IMR-90 (cell line): ENCODE measurements around the gene TJP3. TPM values are rescaled to one million over a fixed set of nuclear protein-coding genes. Genes with fewer than 3 reads are reported as not detected.

ENCODE experiments used
- ATAC-seq: fragments of 200-7000 bp; cut with Tn5 transposase; 2 replicates; pipeline ENCODE4 v1.9.1; 2020; ENCODE audit warnings: low read depth, mild to moderate bottlenecking, moderate library complexity
- BruUV-seq: library from RNA; stranded (reverse); fragments of 400-500 nt; replicated peaks from 2 replicates; lab custom pipeline; 2021; lab: Mats Ljungman, UMichigan
- CTCF ChIA-PET: fragments of 300-600 bp; formaldehyde crosslinking; extraction: SDS; loops from one replicate; lab custom pipeline; 2021; ENCODE audit warnings: antibody characterized with exemption; lab: Yijun Ruan, JAX
- POLR2A ChIA-PET: fragments of 300-600 bp; sonication (Branson Sonifier 250); formaldehyde crosslinking; loops from one replicate; lab custom pipeline; 2022; ENCODE audit warnings: antibody characterized with exemption; ENCODE audit not compliant: unreplicated experiment; lab: Charles Lee
- DNase-seq: peaks from one replicate; pipeline ENCODE4 v3.0.0; 2013
- H2AFZ ChIP-seq: replicated peaks from 2 replicates; pipeline ENCODE3; 2013; ENCODE audit warnings: low read length, mild to moderate bottlenecking; ENCODE audit not compliant: poor library complexity
- H2AK5ac ChIP-seq: 2 replicates; pipeline ENCODE4 v1.6.1; 2013; ENCODE audit warnings: low read depth, low read length, inconsistent platforms
- H2AK9ac ChIP-seq: replicated peaks from 2 replicates; pipeline ENCODE3; 2013; ENCODE audit warnings: mild to moderate bottlenecking, low read depth, low read length, moderate library complexity; ENCODE audit not compliant: poor library complexity
- H2BK120ac ChIP-seq: 2 replicates; pipeline ENCODE4 v1.6.1; 2013; ENCODE audit warnings: low read depth, low read length, inconsistent platforms
- H2BK15ac ChIP-seq: 3 replicates; pipeline ENCODE4 v1.6.1; 2013; ENCODE audit warnings: low read depth, low read length, inconsistent platforms
- H2BK20ac ChIP-seq: 2 replicates; pipeline ENCODE4 v1.6.1; 2013; ENCODE audit warnings: low read depth, mild to moderate bottlenecking, inconsistent platforms, low read length, moderate library complexity
- H2BK5ac ChIP-seq: 2 replicates; pipeline ENCODE4 v1.6.1; 2013; ENCODE audit warnings: mild to moderate bottlenecking, low read depth, low read length, inconsistent platforms; ENCODE audit not compliant: poor library complexity, severe bottlenecking
- H3K14ac ChIP-seq: replicated peaks from 2 replicates; pipeline ENCODE4 v1.6.1; 2013; ENCODE audit warnings: low read depth, low read length, inconsistent platforms
- H3K18ac ChIP-seq: 2 replicates; pipeline ENCODE4 v1.6.1; 2013; ENCODE audit warnings: low read depth, low read length, control low read depth
- H3K23ac ChIP-seq: 2 replicates; pipeline ENCODE4 v1.6.1; 2013; ENCODE audit warnings: low read depth, low read length, inconsistent platforms
- H3K27ac ChIP-seq: 2 replicates; pipeline ENCODE4 v1.5.1; 2013; ENCODE audit warnings: mild to moderate bottlenecking, control low read depth, low read length; ENCODE audit not compliant: insufficient read depth
- H3K27me3 ChIP-seq: 2 replicates; pipeline ENCODE4 v1.6.1; 2013; ENCODE audit warnings: low read length; ENCODE audit not compliant: control insufficient read depth, insufficient read depth
- H3K36me3 ChIP-seq: 2 replicates; pipeline ENCODE4 v1.6.1; 2013; ENCODE audit warnings: low read length, mixed read lengths; ENCODE audit not compliant: control insufficient read depth, insufficient read depth
- H3K4ac ChIP-seq: 2 replicates; pipeline ENCODE4 v1.6.1; 2013; ENCODE audit warnings: low read depth, low read length, inconsistent platforms
- H3K4me1 ChIP-seq: 2 replicates; pipeline ENCODE4 v1.6.1; 2013; ENCODE audit warnings: low read length, mixed read lengths; ENCODE audit not compliant: control insufficient read depth, insufficient read depth
- H3K4me2 ChIP-seq: 2 replicates; pipeline ENCODE4 v1.6.1; 2013; ENCODE audit warnings: low read depth, mild to moderate bottlenecking, control low read depth, low read length, moderate library complexity
- H3K4me3 ChIP-seq: 2 replicates; pipeline ENCODE4 v1.5.1; 2013; ENCODE audit warnings: low read depth, mild to moderate bottlenecking, control low read depth, low read length, moderate library complexity; ENCODE audit not compliant: insufficient read depth
- H3K56ac ChIP-seq: 2 replicates; pipeline ENCODE4 v1.6.1; 2013; ENCODE audit warnings: low read length, inconsistent platforms; ENCODE audit not compliant: insufficient read depth; ENCODE audit errors: extremely low read depth
- H3K79me1 ChIP-seq, 2 experiments: 2 replicates each; pipeline ENCODE4 v1.6.1; 2013; ENCODE audit warnings: low read length in 2 of 2, inconsistent platforms in 1 of 2, low read depth in 1 of 2
- H3K9ac ChIP-seq: 2 replicates; pipeline ENCODE4 v1.6.1; 2013; ENCODE audit warnings: low read depth, low read length, control low read depth
- H3K9me1 ChIP-seq: 2 replicates; pipeline ENCODE4 v1.6.1; 2013; ENCODE audit warnings: low read length, inconsistent platforms; ENCODE audit not compliant: insufficient read depth
- H3K9me3 ChIP-seq: 2 replicates; pipeline ENCODE4 v1.6.1; 2013; ENCODE audit warnings: low read length; ENCODE audit not compliant: control insufficient read depth, insufficient read depth
- H4K20me1 ChIP-seq: 2 replicates; pipeline ENCODE4 v1.6.1; 2013; ENCODE audit warnings: low read length, inconsistent platforms; ENCODE audit not compliant: insufficient read depth
- H4K5ac ChIP-seq: 2 replicates; pipeline ENCODE4 v1.6.1; 2013; ENCODE audit warnings: mild to moderate bottlenecking, low read depth, low read length, control low read depth
- H4K8ac ChIP-seq, 2 experiments: 2 replicates each; pipeline ENCODE4 v1.6.1; 2013; ENCODE audit warnings: low read depth in 2 of 2, low read length in 2 of 2, control low read depth in 1 of 2, inconsistent platforms in 1 of 2
- H4K91ac ChIP-seq: 2 replicates; pipeline ENCODE4 v1.6.1; 2013; ENCODE audit warnings: low read depth, low read length, inconsistent platforms; ENCODE audit not compliant: insufficient read depth
- CEBPB ChIP-seq: IDR thresholded peaks from 2 replicates; pipeline ENCODE4 v1.6.1; 2012; ENCODE audit warnings: low read depth, low read length, improper control_type of control experiment
- CHD1 ChIP-seq: IDR thresholded peaks from 2 replicates; pipeline ENCODE4 v1.6.1; 2012; ENCODE audit warnings: low read depth, low read length, improper control_type of control experiment
- MAFK ChIP-seq: IDR thresholded peaks from 2 replicates; pipeline ENCODE4 v1.6.1; 2012; ENCODE audit warnings: low read depth, low read length, improper control_type of control experiment
- NFE2L2 ChIP-seq: fragments of 150-350 bp; IDR thresholded peaks from 2 replicates; pipeline ENCODE4 v1.6.1; 2016; ENCODE audit warnings: low read depth, mild to moderate bottlenecking, low read length
- RAD21 ChIP-seq: IDR thresholded peaks from 2 replicates; pipeline ENCODE4 v1.6.1; 2012; ENCODE audit warnings: low read length, improper control_type of control experiment
- RCOR1 ChIP-seq: IDR thresholded peaks from 2 replicates; pipeline ENCODE4 v1.6.1; 2012; ENCODE audit warnings: mild to moderate bottlenecking, low read length, improper control_type of control experiment; ENCODE audit not compliant: insufficient replicate concordance
- SMC3 ChIP-seq: fragments of 150-350 bp; IDR thresholded peaks from 2 replicates; pipeline ENCODE4 v1.6.1; 2016; ENCODE audit warnings: low read depth, mild to moderate bottlenecking, antibody characterized with exemption, low read length, moderate library complexity
- WGBS, 2 experiments: methylation state at CpG; one replicate each; pipeline versions ENCODE4 v1.1.5 to v1.1.7; 2013; ENCODE audit warnings: missing lambda C conversion rate in 2 of 2; ENCODE audit not compliant: insufficient read length in 1 of 2; ENCODE audit errors: extremely low coverage in 2 of 2; 5-methylcytosine and 5-hydroxymethylcytosine counted together
- dilution Hi-C: fragments of 300-500 bp; cut with HindIII; formaldehyde crosslinking; loops from one replicate; pipeline ENCODE4 v1.14.3; 2018; ENCODE audit warnings: low sequenced_read_pairs; ENCODE audit not compliant: unreplicated experiment
- in situ Hi-C: fragments of 300-500 bp; cut with MboI; formaldehyde crosslinking; loops from 3 replicates; pipeline ENCODE4 v1.14.3; 2019; ENCODE audit warnings: low sequenced_read_pairs, inconsistent platforms, mixed read lengths
- intact Hi-C: fragments of 100-400 bp; cut with micrococcal nuclease; formaldehyde crosslinking; loops from 2 replicates; pipeline ENCODE4 v1.10.0; 2022
- polyA plus RNA-seq, 3 experiments: library from polyadenylated mRNA; depleted of rRNA; stranded (reverse); fragments of >200 nt; gene quantifications; 2 replicates each; pipeline ENCODE4 v1.2.3, GENCODE V29; 2012; ENCODE audit warnings: low replicate concordance in 1 of 3
- total RNA-seq: library from RNA; depleted of rRNA; stranded (reverse); fragments of >200 nt; gene quantifications from 2 replicates; pipeline ENCODE4 v1.2.3, GENCODE V29; 2012

TJP3 gene
- total and polyA plus RNA-seq, 2 of the 4 experiments (the other 2 are of a cell fraction), result not detected

DNA sequence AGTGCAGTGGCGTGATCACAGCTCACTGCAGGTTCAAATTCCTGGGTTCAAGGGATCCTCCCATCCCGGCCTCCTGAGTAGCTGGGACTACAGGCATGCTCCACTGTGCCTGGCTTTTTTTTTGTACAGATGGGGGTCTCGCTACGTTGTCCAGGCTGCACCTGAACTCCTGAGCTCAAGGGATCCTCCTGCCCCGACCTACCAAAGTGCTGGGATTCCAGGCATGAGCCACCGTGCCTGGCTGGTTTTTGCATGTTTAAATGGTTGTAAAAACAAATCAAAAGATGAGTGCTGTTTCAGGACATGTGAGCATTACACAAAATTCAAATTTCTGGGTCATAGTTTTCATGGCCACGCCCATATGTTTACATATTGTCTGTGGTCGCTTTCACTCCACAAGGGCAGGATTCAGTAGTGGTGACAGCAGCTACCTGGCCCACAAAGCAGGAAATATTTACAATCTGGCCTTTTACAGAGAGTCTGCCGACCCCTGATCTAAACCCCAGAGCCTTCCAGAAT lies 72.7 kb downstream of the TJP3 start:
- DNase-seq, result no peak
- Histone ChIP-seq H3K9me1 (no peaks in the 10 kb centered on the region), H4K91ac (no peak overlapping the region), H2AK9ac (no peak overlapping the region), H3K27ac (no peak overlapping the region), H3K4me3 (no peak overlapping the region), H3K9ac (no peak overlapping the region), H3K36me3 (no peaks in the 10 kb centered on the region), H3K4me1 (no peaks in the 10 kb centered on the region), H3K14ac (no peak overlapping the region), H2BK5ac (no peak overlapping the region), H2BK15ac (no peak overlapping the region), H2BK20ac (no peak overlapping the region), H3K4ac (no peak overlapping the region), H3K18ac (no peak overlapping the region), H3K56ac (no peak overlapping the region), H4K20me1 (no peaks in the 10 kb centered on the region), H4K5ac (no peak overlapping the region), H4K8ac (no peak overlapping the region), H3K27me3 (peaks cover 14% of the 10 kb centered on the region), H3K4me2 (no peak overlapping the region), H3K79me1 (no peaks in the 10 kb centered on the region), H2BK120ac (no peak overlapping the region), H2AK5ac (no peak overlapping the region), H3K9me3 (peaks cover 24% of the 10 kb centered on the region), H2AFZ (peak overlapping the region; percentile 21), H3K23ac (no peak overlapping the region)
- intact Hi-C loops (no loop called here), in situ Hi-C loops (no loop called here), dilution Hi-C loops (no loop called here)
- ChIA-PET CTCF (no interaction called here), POLR2A (no interaction called here)
- no TSS peak for BruUV-seq
- no peak for ATAC-seq
- WGBS, 2 experiments, result 92% methylated on average over 6 of the region's 9 CpGs; no CpG with 5 or more reads in 1 of the 2 experiments
- TF ChIP-seq SMC3 (no peak), MAFK (no peak), CEBPB (no peak), CHD1 (no peak), RAD21 (no peak), RCOR1 (no peak), NFE2L2 (no peak)
